Measurements from ENCODE around the gene GPR137. TPM values are rescaled to one million over a fixed set of nuclear protein-coding genes. Genes with fewer than 3 reads are reported as not detected.

Gene GPR137
- total RNA-seq, 2 donors from 2014 or later: 57.7 to 58.4 TPM

GRCh38 chr11:64249563-64250414, 35.9 kb upstream of the GPR137 start:
- Histone ChIP-seq H3K9ac (ENCODE audit: extremely low read depth, low read length, poor library complexity, severe bottlenecking) (no peak overlapping the region), H3K36me3 (ENCODE audit: control insufficient read depth, insufficient read depth, low read length) (peaks cover 15% of the 10 kb centered on the region), H3K27ac (ENCODE audit: low read depth, low read length) (no peak overlapping the region), H3K9me3 (ENCODE audit: control insufficient read depth, low read length) (no peaks in the 10 kb centered on the region), H3K27me3 (ENCODE audit: control insufficient read depth, insufficient read depth, low read length, poor library complexity, severe bottlenecking) (no peaks in the 10 kb centered on the region), H3K4me3 (ENCODE audit: low read length) (no peak overlapping the region), H3K4me1 (ENCODE audit: control insufficient read depth, insufficient read depth, low read length) (peaks cover 11% of the 10 kb centered on the region)
- TF ChIP-seq CTCF (conservative IDR thresholded peaks at IDR 0.05): no peak
- Mint-ChIP-seq H3K36me3 (ENCODE audit: low read depth) (peaks cover 5% of the 10 kb centered on the region), H3K9me3 (no peaks in the 10 kb centered on the region), H3K4me1 (peaks cover 29% of the 10 kb centered on the region), H3K4me3 (no peak overlapping the region), H3K27ac (peak overlapping the region; percentile 74), H3K27me3 (ENCODE audit: insufficient read depth) (no peaks in the 10 kb centered on the region)
- peak; percentile 84 for DNase-seq
- 83 to 89% methylated on average over 3 to 8 of the region's 8 CpGs for WGBS, 2 experiments (ENCODE audit: insufficient coverage in 1 of 2, insufficient read length in 1 of 2)

- H3K4me3 ChIP-seq (ENCODE audit: low read length): peak overlapping the region; percentile 73
- DNase-seq: no peak
- Mint-ChIP-seq H3K27ac (no peak overlapping the region), H3K9me3 (no peaks in the 10 kb centered on the region), H3K36me3 (ENCODE audit: low read depth) (peaks cover 8% of the 10 kb centered on the region), H3K4me1 (peaks cover 29% of the 10 kb centered on the region), H3K4me3 (peak overlapping the region; percentile 86), H3K27me3 (ENCODE audit: insufficient read depth) (no peaks in the 10 kb centered on the region)
- TF ChIP-seq CTCF (conservative IDR thresholded peaks at IDR 0.05): no peak
- WGBS, 2 experiments (ENCODE audit: insufficient coverage in 1 of 2, insufficient read length in 1 of 2): 4 to 18% methylated on average over 3 to 13 of the region's 13 CpGs
- H3K27me3 ChIP-seq (ENCODE audit: control insufficient read depth, insufficient read depth, low read length, poor library complexity, severe bottlenecking): no peaks in the 10 kb centered on the region
- H3K9me3 ChIP-seq (ENCODE audit: control insufficient read depth, low read length): no peaks in the 10 kb centered on the region
- peaks cover 20% of the 10 kb centered on the region for H3K36me3 ChIP-seq (ENCODE audit: control insufficient read depth, insufficient read depth, low read length)
- H3K9ac ChIP-seq (ENCODE audit: extremely low read depth, low read length, poor library complexity, severe bottlenecking): no peak overlapping the region
- H3K4me1 ChIP-seq (ENCODE audit: control insufficient read depth, insufficient read depth, low read length): peaks cover 11% of the 10 kb centered on the region
- H3K27ac ChIP-seq (ENCODE audit: low read depth, low read length): no peak overlapping the region
These were observed 35.1 kb upstream of the GPR137 start for GRCh38 chr11:64250415-64251015.

DNA sequence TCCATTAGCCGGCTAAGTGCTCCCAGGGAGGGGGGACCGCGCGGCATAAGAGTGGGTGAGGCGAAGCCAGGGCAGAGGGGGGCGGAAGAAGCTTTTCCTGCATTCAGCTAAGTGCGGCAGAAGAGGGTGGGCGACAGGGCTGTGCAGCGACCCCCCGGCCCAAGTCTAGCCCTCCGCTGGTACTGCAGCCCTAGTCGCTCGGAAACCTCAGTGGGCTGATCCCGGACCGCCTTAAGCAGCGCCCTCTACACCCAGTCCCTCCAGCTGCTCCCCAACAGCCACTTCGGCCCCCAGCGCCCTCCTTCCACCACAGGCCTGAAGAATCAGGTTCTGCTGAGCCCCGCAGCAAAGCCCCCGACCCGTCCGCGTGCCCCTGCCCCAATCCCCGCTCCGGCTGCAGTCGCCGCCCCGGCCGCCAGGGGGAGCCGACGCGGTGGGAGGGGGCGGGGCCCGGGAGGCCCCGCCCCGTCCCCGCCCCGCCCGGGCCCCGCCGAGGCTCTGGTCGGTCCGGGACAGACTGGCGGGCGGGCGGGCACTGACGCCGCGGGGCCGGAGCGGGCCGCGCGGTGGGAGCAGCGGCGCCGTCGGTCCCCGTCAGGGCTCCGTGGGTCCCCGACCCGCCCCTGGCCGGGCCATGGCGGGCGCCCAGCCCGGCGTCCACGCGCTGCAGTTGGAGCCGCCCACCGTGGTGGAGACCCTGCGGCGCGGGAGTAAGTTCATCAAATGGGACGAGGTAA, 34.5 kb upstream of the GPR137 start, which contains the start of gene PLCB3:
Gene PLCB3 (plus strand): TSS at position 515 of the 737 bp plus-strand sequence. CDS start 120 bp downstream, at position 635.
- Histone ChIP-seq H3K9me3 (ENCODE audit: control insufficient read depth, low read length) (no peaks in the 10 kb centered on the region), H3K9ac (ENCODE audit: extremely low read depth, low read length, poor library complexity, severe bottlenecking) (peak within 1 kb of the TSS; percentile 69), H3K27me3 (ENCODE audit: control insufficient read depth, insufficient read depth, low read length, poor library complexity, severe bottlenecking) (no peaks in the 10 kb centered on the region), H3K27ac (ENCODE audit: low read depth, low read length) (no peak within 1 kb of the TSS), H3K36me3 (ENCODE audit: control insufficient read depth, insufficient read depth, low read length) (peaks cover 27% of the 10 kb centered on the region), H3K4me3 (ENCODE audit: low read length) (peak within 1 kb of the TSS; percentile 94), H3K4me1 (ENCODE audit: control insufficient read depth, insufficient read depth, low read length) (peaks cover 11% of the 10 kb centered on the region)
- 1% methylated on average over 40 to 75 of the region's 75 CpGs for WGBS, 2 experiments (ENCODE audit: insufficient coverage in 1 of 2, insufficient read length in 1 of 2)
- H3K27me3 Mint-ChIP-seq (ENCODE audit: insufficient read depth): no peaks in the 10 kb centered on the region
- peak; percentile 87 for TF ChIP-seq CTCF (conservative IDR thresholded peaks at IDR 0.05)
- peak within 1 kb of the TSS; percentile 85 for H3K27ac Mint-ChIP-seq
- H3K36me3 Mint-ChIP-seq (ENCODE audit: low read depth): peaks cover 9% of the 10 kb centered on the region
- H3K4me3 Mint-ChIP-seq: peak within 1 kb of the TSS; percentile 86
- peaks cover 29% of the 10 kb centered on the region for H3K4me1 Mint-ChIP-seq
- no peaks in the 10 kb centered on the region for H3K9me3 Mint-ChIP-seq
- peak; percentile 91 for DNase-seq

All from endodermal cell (in vitro differentiated cells).